A549 treated with CORT108297 at 1 μM for 4 hours (cell line): ENCODE results near the gene YWHAE. TPM values are rescaled to one million over a fixed set of nuclear protein-coding genes. Genes with fewer than 3 reads are reported as not detected.

Experiments used
- total RNA-seq: library from RNA; stranded (reverse); fragments of 200-300 nt; extraction: Qiagen RNA extraction; gene quantifications from 5 replicates; pipeline ENCODE4 v1.2.3, GENCODE V29; 2022

Gene YWHAE
- total RNA-seq: 530 to 1,140 TPM (median 537 TPM) in 5 replicates

DNA sequence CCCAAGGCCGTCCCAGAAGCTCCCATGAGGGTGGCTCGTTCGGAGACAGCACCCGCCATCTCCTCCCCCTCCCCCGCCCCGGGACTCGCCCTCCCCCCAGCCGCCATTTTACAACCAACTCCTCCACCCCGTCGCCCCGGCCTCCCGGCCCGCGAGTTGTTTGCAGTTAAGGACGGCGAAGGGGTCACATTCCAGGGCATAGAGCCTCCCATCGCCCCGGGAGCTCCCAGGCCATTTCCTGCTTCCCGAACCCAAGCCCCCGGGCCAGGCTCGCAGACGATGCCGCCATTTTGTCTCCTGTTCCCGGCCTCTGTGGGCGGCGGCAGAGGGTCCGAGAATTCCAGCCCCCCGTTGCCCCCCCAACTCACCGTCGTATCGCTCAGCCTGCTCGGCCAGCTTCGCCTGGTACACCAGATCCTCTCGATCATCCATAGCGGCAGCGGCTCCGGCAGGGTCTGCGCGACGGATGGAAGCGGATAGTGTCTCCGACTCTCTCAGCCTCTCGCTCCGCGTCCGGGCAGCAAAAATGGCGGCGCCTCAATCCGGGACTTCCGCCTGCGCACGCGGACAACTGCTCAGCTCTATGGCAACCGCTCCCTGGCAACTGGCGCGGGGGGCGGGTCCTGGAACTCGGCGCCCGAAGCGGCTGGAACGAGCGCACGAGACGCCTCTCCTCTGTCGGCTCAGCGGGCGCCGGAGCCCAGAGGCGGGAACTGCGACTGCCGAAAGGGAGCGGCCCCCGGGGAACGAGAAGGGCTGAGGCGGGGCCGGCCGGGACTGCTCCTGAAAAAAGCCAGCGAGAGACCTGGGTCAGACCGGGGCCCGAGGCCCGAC is at the start of gene YWHAE:
YWHAE (minus strand) TSS at position 544 of the 834 bp plus-strand sequence; CDS start at position 432, 112 bp downstream.

Other genes starting within 250 kb of the YWHAE start
- 99.6 to 121 TPM (median 114 TPM) in 5 replicates for gene ABR, start 220.2 kb downstream of the YWHAE start, total RNA-seq
- not detected in 5 replicates for gene BHLHA9, start 129.8 kb downstream of the YWHAE start, total RNA-seq
- not detected in 5 replicates for gene TRARG1, start 120.6 kb downstream of the YWHAE start, total RNA-seq
- 73.4 to 90.5 TPM (median 78.2 TPM) in 5 replicates for gene CRK, start 56.0 kb upstream of the YWHAE start, total RNA-seq
- 116 to 143 TPM (median 139 TPM) in 5 replicates for gene MYO1C, start 92.5 kb upstream of the YWHAE start, total RNA-seq
- gene INPP5K, start 116.4 kb upstream of the YWHAE start, total RNA-seq: 23.6 to 26.6 TPM (median 24.4 TPM) in 5 replicates
- 57.9 to 69.0 TPM (median 61.1 TPM) in 5 replicates for gene PITPNA, start 162.6 kb upstream of the YWHAE start, total RNA-seq
- gene SLC43A2, start 228.6 kb upstream of the YWHAE start, total RNA-seq: 3.9 to 7.9 TPM (median 7.2 TPM) in 5 replicates
- 0.32 to 0.47 TPM (median 0.35 TPM) in 5 replicates for gene SCARF1, start 245.5 kb upstream of the YWHAE start, total RNA-seq
- gene RILP, start 249.6 kb upstream of the YWHAE start, total RNA-seq: 13.3 to 21.6 TPM (median 18.0 TPM) in 5 replicates